Measurements from ENCODE around the gene C8G. TPM values are rescaled to one million over a fixed set of nuclear protein-coding genes. Genes with fewer than 3 reads are reported as not detected.

Gene C8G
- polyA plus RNA-seq, 3 donors = 0.85 to 1.1 TPM; not detected in 1

DNA sequence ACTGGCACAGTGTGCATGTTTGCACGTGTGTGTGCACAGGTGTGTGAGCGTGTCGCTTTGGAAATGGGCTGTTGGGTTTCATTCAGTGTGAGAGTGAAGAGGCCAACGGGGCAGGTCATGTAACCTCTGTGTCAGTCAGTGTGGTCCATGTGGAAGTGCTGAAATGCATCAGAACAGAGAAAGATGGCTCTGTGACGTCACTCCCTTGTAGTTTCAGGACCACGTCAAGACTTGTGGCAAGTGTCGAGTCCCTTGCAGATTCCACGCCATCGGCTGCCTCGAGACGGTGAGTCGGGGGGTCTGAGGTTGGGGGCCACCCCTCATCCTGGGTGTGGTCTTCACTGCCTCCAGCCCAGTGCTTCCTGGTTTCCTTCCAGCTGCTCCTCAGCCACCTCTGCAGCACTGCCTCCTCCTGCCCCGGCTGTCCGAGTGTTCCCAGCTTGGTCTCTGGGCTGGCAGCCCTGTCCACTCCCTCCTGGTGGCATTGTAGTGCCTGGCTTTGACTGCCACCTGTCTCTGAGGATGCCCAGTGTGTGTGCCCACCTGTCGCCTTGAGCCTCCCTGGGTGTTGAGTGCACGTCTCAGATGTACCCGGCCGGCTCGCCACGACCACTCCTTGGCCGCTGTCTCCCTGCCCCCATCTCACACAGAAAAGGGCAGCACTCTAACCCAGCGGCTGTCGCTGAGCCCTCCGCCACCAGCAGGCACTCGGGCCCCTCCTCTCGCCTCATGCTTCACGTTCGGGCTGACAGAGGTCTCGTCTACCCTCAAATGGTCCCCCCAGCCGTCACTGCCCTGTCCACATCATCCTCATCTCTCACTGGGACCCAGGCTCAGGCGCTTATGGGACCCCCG, 28.5 kb upstream of the C8G start:
- WGBS, 3 donors = 89 to 93% (median 91%) methylated on average over 32 of the region's 32 CpGs
- H3K27ac ChIP-seq (ENCODE audit: low read depth, low read length) = no peak overlapping the region

- H3K27ac ChIP-seq (ENCODE audit: low read depth, low read length) = no peak overlapping the region
- 70 to 93% (median 72%) methylated on average over 11 of the region's 11 CpGs for WGBS, 3 donors
Observed at GRCh38 chr9:136917902-136918301, 27.1 kb upstream of the C8G start.

DNA sequence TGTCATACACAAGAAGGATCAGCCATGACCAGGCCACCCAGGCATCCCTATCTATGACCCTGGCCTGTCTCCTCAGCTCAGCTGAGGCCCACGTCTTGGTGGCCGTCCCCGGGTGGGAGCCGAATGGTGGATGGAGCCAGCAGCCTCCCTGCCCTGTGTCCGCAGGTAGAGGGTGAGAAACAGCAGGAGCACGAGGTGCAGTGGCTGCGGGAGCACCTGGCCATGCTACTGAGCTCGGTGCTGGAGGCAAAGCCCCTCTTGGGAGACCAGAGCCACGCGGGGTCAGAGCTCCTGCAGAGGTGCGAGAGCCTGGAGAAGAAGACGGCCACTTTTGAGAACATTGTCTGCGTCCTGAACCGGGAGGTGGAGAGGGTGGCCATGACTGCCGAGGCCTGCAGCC, 25.0 kb upstream of the C8G start:
- 95 to 97% (median 96%) methylated on average over 15 of the region's 15 CpGs for WGBS, 3 donors

DNA sequence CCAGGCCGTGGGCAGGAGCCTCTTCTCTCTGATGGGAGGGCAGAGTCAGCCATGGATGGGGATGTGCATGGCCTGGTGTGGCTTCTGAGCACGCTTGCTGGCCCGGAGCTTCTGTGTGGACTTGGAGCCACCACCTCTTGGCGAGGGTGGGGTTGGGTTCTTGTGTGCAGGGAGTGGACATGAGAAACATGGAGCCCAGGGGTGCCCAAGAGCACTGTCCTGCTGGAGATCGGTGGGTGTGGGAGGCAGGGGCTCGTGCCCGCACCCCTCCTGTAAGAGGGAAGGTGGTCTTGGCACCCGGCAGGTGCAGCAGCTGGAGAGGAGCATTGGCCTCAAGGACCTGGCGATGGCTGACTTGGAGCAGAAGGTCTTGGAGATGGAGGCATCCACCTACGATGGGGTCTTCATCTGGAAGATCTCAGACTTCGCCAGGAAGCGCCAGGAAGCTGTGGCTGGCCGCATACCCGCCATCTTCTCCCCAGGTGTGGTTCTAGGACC, 24.3 kb upstream of the C8G start:
- 92 to 97% (median 97%) methylated on average over 14 of the region's 14 CpGs for WGBS, 3 donors
- H3K27ac ChIP-seq (ENCODE audit: low read depth, low read length) = no peak overlapping the region

More for the DNA sequence above, 25.0 kb upstream of the C8G start:
- no peak overlapping the region for H3K27ac ChIP-seq (ENCODE audit: low read depth, low read length)

DNA sequence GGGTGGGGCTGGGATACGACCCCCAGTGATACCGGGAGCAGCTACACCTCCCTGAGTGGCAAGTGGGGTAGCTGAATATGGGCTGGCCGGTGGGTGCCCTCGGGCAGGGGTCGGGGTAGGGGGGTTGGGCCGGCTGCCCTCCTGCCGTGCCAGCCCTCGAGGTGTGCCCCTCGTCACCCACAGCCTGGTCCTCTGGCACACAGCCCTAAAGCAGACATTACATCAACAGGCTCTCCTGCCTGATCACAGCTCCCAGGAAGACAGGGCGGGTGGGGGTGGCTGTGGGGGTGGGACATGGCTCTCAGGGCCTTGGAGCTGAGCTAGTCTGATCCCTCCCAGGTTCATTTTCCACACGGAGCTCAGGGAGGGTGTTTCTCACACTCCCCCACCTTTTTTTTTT, 23.7 kb upstream of the C8G start:
- WGBS, 3 donors = 77 to 91% (median 80%) methylated on average over 11 of the region's 11 CpGs
- no peak overlapping the region for H3K27ac ChIP-seq (ENCODE audit: low read depth, low read length)

DNA sequence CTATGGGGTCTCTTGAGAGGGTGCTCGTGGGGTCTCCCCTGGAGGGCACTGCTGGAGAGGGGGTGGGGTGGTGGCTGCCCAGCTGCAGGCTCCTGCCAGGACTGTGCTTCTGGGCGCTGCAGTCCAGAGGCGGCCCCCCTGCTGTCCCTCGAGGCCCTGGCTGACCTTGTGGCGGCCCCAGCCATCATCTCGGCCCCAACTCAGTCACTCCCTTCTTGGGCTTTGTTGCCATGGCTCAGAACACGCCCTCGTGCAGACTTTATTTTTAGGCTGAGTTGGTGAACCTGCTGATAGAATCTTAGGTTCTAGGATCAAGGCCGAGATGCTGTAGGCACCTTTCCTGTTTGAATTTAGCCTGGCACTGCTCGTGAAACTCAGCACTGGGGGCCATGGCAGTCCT, 23.3 kb upstream of the C8G start:
- H3K27ac ChIP-seq (ENCODE audit: low read depth, low read length) = no peak overlapping the region
- WGBS, 3 donors = 51 to 81% (median 74%) methylated on average over 10 of the region's 10 CpGs

GRCh38 chr9:136922540-136922939, 22.5 kb upstream of the C8G start:
- H3K27ac ChIP-seq (ENCODE audit: low read depth, low read length) = no peak overlapping the region
- 90 to 93% (median 92%) methylated on average over 16 to 19 of the region's 19 CpGs for WGBS, 3 donors

DNA sequence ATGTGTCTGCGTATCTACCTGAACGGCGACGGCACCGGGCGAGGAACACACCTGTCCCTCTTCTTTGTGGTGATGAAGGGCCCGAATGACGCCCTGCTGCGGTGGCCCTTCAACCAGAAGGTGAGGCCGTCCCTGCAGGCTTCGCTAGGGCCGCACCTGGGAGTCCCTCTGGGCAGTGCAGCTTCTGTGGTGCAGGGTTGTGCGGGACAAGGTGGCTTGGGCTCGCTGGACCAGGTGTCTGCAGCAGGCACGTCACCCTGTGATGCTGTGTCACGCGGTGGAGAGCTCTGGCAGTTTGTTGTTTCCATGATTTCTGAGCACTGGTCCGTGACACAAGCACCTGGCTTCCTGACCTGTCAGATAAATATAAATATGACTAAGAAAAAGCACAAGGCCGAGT, 21.2 kb upstream of the C8G start:
- no peak overlapping the region for H3K27ac ChIP-seq (ENCODE audit: low read depth, low read length)
- 91 to 98% (median 97%) methylated on average over 19 of the region's 19 CpGs for WGBS, 3 donors

DNA sequence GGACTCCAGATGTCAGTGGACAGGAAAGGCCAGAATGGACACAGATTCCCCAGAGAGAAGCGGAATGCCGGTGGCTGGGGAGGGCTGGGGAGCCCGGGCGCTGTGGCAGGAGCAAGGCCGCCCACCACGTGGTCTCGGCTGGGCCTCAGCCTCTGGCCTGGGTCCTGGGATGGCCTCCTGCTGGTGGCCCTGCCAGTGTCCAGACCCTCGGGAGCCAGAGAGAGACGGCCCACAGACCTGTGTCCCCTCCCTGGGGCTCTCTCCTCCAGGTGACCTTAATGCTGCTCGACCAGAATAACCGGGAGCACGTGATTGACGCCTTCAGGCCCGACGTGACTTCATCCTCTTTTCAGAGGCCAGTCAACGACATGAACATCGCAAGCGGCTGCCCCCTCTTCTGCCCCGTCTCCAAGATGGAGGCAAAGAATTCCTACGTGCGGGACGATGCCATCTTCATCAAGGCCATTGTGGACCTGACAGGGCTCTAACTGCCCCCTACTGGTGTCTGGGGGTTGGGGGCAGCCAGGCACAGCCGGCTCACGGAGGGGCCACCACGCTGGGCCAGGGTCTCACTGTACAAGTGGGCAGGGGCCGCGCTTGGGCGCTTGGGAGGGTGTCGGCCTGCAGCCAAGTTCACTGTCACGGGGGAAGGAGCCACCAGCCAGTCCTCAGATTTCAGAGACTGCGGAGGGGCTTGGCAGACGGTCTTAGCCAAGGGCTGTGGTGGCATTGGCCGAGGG, 19.5 kb upstream of the C8G start:
- no peak overlapping the region for H3K27ac ChIP-seq (ENCODE audit: low read depth, low read length)
- WGBS, 3 donors = 77 to 80% (median 79%) methylated on average over 33 of the region's 33 CpGs

DNA sequence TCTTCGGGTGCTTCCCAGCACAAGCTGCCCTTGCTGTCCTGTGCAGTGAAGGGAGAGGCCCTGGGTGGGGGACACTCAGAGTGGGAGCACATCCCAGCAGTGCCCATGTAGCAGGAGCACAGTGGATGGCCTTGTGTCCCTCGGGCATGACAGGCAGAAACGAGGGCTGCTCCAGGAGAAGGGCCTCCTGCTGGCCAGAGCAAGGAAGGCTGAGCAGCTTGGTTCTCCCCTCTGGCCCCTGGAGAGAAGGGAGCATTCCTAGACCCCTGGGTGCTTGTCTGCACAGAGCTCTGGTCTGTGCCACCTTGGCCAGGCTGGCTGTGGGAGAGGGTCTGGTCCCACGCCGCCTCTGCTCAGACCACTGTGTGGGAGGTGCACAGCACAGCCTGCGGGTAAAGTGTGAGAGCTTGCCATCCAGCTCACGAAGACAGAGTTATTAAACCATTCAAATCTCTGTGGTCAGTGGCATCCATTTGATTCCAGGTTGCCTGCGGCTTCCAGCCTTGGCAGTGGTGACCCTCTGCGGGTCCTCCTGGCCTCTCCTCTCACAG, 18.8 kb upstream of the C8G start:
- no peak overlapping the region for H3K27ac ChIP-seq (ENCODE audit: low read depth, low read length)
- WGBS, 3 donors = 85 to 89% (median 86%) methylated on average over 9 of the region's 9 CpGs

DNA sequence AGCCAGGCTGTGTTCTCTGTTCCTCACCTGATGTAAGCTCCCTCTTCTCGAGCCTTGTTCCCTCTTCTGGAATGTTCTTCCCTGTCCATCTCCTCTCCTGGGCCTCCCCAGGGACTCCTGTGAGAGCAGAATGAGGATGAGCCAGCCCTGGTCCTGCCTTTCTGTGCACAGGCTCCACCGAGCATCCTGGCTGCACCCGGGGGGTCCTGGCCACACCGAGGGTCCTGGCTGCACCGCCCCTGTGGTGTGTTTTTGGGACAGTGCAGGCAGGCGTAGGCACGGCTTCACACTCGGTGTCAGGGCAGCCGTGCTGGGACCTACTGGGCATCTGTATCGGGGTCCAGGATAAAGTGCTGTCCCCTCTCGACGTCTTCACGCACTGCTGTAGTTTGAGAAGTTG, 18.3 kb upstream of the C8G start:
- WGBS, 3 donors = 93 to 95% (median 94%) methylated on average over 13 of the region's 13 CpGs
- H3K27ac ChIP-seq (ENCODE audit: low read depth, low read length) = no peak overlapping the region

DNA sequence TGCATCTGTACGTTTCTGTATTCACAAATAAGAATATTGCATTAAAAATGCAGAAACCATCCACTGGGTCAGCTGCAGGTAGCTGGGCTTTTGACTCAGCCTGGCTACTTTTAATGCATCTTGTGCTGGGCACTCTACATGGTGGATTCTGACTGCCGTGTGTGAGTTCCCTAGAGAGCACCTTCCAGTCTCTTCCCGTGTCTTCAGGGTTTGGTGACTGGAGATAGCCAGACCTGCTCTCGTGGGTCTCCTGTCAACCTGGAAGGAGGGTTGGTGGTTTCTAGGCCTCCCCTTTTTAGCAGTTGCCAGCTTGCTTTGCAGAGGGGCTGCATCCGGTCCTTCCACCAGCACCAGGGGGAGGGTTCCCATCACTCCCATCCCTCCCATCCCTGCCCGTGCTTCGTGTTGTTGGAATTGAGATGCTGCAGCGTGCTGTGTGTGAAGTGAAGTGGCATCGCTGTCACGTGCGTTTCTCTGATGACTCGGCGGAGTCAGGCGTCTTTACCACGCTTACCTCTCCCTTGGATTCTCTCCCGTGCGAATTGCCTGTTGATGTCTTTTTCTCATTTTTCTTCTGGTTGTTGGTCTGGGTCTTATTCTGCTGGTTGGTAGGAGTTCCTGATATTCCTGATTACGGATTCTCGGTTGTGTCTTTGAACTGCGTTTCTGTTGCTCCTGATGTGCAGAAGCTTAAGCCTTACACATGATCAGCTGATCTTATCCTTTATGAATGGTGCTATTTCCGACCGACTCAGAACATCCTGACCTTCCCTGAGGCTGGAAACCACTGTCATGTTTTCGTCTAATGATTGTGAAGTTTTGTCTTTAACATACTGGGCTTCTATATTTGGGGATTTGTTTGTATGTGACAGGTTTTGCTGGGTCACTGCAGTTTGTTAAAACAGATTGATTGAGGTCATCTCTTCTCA, 17.4 kb upstream of the C8G start:
- no peak overlapping the region for H3K27ac ChIP-seq (ENCODE audit: low read depth, low read length)
- 81 to 86% (median 81%) methylated on average over 23 of the region's 23 CpGs for WGBS, 3 donors

DNA sequence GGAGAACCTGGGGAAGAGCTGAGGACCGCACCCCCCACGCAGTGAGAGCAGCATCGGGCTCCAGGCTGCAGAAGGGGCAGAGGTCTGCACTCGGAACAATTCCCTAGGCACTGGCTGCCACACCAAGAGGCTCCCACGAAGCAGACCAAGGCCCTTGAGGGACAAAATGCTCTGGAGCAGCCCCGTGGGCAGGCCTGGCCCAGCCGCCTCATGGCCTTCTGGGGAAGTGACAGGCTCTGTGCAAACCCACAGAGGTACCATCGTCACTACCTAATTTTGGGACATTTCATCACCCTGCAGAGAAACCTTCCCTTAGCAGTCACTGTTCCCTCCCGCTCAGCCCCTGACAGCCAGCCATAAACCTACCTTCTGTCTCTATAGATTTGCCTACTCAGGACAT, 16.5 kb upstream of the C8G start:
- WGBS, 3 donors = 71 to 81% (median 76%) methylated on average over 9 of the region's 9 CpGs
- no peak overlapping the region for H3K27ac ChIP-seq (ENCODE audit: low read depth, low read length)

DNA sequence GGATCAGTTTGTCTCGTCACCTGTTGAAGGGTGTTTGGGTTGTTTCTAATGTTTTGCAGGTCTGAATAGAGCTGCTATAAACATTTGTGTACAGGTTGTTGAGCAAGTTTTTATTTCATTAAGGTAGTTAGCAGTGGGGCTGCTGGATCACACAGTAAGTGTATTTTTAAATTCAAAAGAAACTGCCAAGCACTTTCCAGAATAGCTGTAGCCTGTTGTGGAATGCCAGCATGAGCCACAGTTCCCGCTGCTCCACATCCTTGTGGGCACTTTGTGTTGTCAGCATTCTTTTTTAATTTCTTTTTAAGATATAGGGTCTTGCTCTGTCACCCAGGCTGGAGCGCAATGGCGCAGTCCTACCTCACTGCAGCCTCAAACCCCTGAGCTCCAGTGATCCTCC, 15.0 kb upstream of the C8G start:
- no peak overlapping the region for H3K27ac ChIP-seq (ENCODE audit: low read depth, low read length)
- WGBS, 3 donors = 96 to 98% (median 97%) methylated on average over 4 of the region's 4 CpGs

DNA sequence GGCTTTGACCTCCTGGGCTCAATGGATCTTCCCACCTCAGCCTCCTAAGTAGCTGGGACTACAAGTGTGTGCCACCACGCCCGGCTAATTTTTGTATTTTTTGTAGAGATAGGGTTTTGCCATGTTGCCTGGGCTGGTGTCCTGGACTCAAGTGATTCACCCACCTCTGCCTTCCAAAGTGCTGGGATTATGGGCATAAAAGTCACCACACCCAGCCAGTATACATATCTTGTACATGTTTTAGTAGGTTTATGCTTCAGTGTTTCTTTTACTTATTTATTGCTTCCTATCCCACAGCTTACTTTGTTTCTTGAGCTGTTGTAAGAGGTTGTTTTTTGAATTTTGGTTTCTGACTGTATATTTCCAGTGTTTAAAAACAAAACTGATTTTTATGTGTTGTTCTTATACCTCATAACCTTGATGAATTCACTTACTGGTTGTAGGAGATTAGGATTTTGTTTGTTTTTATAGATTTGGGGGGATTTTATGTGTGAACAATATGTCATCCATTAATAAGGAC, 13.4 kb upstream of the C8G start:
- H3K27ac ChIP-seq (ENCODE audit: low read depth, low read length) = no peak overlapping the region
- 96 to 98% (median 96%) methylated on average over 2 of the region's 2 CpGs for WGBS, 3 donors

GRCh38 chr9:136934277-136934676, 10.8 kb upstream of the C8G start:
- H3K27ac ChIP-seq (ENCODE audit: low read depth, low read length) = no peak overlapping the region
- 87 to 96% (median 93%) methylated on average over 3 of the region's 3 CpGs for WGBS, 3 donors

- WGBS, 3 donors = 61 to 86% (median 73%) methylated on average over 3 of the region's 3 CpGs
Observed at GRCh38 chr9:136935651-136936050, 9.4 kb upstream of the C8G start.

DNA sequence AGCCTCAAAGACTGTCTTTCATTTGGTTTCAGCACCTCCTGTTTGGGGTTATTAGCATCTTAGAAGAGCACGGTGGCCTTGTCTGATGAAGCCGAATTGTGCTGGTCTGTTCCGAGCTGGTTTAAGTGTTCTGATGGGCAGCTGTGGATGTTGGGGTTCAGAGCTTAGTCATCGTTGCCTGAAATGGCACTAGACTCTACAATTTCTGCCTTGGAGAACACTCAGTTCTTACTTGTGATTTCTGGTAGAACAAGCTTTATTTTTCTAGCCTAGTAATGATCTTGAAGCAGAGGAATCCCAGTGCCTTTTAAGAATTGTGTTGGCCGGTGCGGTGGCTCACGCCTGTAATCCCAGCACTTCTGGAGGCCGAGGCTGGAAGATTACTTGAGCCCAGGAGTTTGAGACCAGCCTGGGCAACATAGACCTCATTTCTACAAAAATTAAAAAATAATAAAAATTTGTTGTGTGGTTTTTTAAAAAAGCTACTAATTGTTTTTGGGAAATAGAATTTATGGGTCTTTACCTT, 8.3 kb upstream of the C8G start:
- WGBS, 3 donors = 90 to 94% (median 93%) methylated on average over 8 of the region's 8 CpGs
- no peak overlapping the region for H3K27ac ChIP-seq (ENCODE audit: low read depth, low read length)

More at GRCh38 chr9:136935651-136936050, 9.4 kb upstream of the C8G start:
- H3K27ac ChIP-seq (ENCODE audit: low read depth, low read length) = no peak overlapping the region

All from adipose tissue (tissue), 3 donors.